GM21360 (cell line): Measurements from ENCODE around the gene GABRB3.
"Not testable (repeated sequence)": the region's sequence is repeated elsewhere in the genome, so short reads cannot be mapped to it uniquely, and the experiment has no call there.

Source experiments
- ATAC-seq: cut with Tn5 transposase; IDR thresholded peaks from one replicate; pipeline ENCODE4 v1.9.1; 2021; ENCODE audit warnings: mild to moderate bottlenecking, moderate library complexity; ENCODE audit not compliant: unreplicated experiment

GABRB3 gene

DNA sequence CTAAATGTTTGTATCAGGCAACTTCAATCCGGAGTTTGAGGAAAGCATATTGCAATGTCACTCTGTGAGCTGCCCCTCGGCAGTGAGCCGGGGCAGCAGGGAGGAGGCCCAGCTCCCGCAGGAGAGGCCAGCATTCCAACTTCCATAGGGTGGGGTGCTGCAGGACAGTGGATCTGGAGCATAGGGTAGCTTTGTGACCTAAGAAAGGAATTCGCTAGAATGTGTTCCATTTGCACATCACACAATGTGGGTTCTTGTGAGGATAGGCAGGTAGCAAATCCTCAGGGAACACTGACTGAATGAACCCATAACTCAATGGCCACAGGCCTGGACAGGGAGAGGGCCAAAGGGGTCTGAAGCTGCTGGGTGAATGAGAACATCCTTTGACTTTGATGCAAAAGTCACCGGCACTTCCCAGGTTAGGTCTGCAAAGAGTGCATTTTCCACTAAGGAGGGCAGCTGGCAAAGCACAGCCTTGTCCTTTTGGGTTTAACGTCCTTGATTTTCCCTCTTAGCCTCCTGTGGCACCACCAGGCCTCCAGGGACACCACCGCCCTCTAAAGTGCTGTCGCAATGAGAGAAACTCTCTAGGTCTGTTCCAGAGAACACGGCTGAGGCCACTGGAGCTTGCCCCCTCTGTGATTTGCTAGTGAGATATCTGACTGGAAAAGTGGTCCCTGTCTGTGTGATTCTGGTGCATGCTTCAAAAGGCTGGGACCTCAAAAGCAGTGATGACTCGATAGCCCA, 36.2 kb downstream of the GABRB3 start:
- no peak for ATAC-seq

GRCh38 chr15:26731965-26732364, 40.9 kb downstream of the GABRB3 start:
- ATAC-seq = no peak

DNA sequence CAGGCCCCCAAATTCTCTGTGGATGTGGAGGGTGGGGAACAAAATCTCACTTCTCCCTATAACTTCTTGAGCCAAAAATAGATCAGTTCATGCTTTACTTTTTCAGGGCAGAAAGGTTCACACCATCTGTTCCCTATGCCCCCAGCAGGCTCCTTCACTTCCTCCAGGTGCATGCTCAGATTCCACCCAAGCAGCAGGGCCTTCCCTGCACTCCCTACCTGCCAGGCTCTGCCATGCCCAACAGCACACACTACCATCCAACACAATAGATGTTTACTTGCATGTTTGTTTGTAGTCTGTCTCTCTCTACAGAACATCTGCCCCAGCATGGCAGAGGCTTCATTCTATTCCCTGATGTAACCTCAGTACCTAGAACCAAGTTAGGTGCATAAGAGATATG, 43.3 kb downstream of the GABRB3 start:
- ATAC-seq = no peak

- no peak for ATAC-seq
These were observed 43.8 kb downstream of the GABRB3 start for GRCh38 chr15:26729030-26729429.

DNA sequence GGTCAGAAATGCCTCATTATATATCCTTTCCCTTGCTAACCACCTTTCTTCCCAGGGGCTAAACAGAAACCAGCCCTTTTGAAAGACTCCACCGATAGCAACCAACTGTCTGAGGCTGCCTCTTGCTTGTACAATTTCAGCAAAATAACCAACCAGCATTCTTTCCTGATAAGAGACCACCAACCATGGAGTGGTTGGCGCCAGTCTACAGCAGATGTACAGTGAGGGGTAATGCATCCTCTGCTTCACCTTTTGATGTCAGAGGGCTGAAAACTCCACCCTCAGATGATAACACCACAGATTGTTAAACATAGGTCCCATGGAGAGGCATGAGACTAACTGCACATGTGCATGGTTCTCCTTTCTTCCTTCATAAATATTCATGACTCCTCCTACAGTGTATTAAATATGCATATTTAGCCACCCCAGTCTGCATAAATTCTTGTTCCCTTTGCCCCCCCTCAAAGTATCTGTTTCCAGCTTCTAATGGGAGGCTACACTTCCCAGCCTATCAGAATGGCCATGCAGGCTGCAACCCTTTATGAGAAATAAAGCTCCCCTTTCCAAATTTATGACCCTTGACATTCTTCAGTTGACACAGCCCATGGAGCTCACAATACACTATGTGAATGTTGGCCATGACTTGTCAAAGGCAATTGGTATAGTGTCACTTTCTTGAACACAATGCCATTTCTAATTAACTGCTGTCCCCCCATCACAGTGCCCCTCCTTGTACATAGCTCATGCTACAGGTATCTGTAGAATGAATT, 48.3 kb downstream of the GABRB3 start:
- no peak for ATAC-seq

DNA sequence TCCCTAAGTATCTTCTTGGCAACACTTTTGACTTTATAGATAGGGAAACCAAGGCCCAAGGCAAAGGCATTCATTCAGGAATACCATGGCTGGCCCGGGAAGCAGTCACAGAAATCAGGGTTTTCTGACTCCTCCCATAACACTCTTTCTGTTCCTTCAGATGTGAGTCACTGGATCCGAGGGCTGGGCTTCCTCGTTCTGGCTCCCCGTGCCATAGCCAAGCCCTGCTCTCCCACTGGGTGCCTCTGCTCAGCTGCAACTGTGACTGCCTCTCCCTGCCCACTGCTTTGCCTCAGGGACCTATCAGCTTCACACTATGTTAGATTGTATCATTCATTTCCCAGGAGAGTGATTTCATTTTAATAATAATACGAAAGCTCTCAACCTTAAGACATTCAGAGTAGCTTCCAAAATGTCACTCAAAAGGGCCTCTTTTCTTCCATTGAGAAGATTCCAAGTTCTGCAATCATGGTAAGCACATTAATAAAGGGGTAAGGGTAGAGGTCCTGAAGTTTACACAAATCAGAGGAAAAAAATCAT, 50.2 kb downstream of the GABRB3 start:
- no peak for ATAC-seq

GRCh38 chr15:26721232-26721967, 51.5 kb downstream of the GABRB3 start:
- no peak for ATAC-seq

DNA sequence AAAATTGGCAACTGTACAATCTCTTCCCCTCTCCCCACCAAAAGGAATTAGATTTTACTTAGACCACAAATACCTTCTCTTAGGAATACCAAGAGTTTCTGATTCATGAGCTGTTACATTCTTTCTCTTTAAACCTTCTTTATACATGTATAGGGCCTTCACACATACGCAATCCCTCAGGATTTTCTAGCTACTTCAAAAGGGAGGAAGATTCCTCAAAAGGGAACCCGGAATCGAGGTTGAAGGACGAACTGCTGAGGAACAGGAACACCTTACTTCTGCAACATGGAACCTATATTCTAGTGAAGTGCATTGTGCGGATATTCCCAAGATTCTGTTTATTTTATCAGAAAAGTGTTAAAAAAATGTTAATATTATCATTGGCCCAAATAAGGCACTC, 52.3 kb downstream of the GABRB3 start:
- ATAC-seq = no peak

DNA sequence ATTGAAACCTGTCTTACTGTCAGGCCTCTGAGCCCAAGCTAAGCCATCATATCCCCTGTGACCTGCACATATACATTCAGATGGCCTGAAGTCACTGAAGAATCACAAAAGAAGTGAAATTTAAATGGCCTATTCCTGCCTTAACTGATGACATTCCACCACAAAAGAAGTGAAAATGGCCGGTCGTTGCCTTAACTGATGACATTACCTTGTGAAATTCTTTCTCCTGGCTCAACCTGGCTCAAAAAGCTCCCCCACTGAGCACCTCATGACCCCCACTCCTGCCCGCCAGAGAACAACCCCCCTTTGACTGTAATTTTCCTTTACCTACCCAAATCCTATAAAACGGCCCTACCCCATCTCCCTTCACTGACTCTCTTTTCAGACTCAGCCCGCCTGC, 53.0 kb downstream of the GABRB3 start:
- not testable (repeated sequence) for ATAC-seq

- ATAC-seq = no peak
These were observed 56.8 kb downstream of the GABRB3 start for GRCh38 chr15:26716069-26716468.

- no peak for ATAC-seq
These were observed 59.4 kb downstream of the GABRB3 start for GRCh38 chr15:26713498-26713897.

DNA sequence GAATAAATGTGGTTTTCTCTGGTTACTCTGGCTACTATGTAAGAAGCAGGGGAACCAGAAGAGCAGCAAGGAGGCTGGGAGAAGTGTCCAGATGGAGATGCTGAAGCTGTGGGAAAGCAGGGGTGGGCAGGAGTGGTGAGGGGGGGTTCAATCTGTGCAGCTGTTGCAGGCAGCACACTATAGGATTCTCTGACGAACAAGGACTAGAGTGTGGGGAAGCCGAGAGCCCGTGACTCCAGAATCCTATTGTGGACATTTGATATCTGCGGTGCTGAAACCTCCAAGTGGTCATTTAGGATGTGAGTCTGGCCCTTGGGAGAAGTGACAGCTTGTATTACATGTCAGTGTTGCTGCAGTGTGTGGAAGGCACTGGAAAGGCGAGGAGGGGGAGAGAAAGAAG, 60.5 kb downstream of the GABRB3 start:
- no peak for ATAC-seq

GRCh38 chr15:26711445-26711844, 61.4 kb downstream of the GABRB3 start:
- no peak for ATAC-seq

- ATAC-seq = no peak
These were observed 70.5 kb downstream of the GABRB3 start for GRCh38 chr15:26702381-26702780.

- ATAC-seq = no peak
These were observed 74.3 kb downstream of the GABRB3 start for GRCh38 chr15:26698555-26698954.

DNA sequence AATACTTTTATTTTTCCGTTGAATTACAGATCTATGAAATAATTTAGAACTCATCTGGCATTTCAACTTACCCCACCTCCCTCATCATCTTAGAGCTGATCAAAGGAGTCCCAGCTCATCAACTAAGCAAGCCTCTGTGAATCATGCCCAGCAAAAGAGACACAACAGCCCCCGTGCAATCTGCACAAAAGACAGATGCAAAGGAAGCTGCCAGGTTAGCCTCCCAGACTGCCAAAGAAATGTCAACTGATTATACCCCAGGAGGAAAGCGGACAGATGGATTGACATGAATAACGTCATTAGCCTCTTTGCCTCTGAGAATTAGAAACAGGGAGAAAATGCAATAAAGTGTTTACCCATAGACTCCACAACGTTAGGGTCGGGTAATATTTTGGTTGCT, 75.0 kb downstream of the GABRB3 start:
- no peak for ATAC-seq

- ATAC-seq = no peak
These were observed 81.6 kb downstream of the GABRB3 start for GRCh38 chr15:26691249-26691648.

- ATAC-seq = no peak
These were observed 82.1 kb downstream of the GABRB3 start for GRCh38 chr15:26690778-26691177.

DNA sequence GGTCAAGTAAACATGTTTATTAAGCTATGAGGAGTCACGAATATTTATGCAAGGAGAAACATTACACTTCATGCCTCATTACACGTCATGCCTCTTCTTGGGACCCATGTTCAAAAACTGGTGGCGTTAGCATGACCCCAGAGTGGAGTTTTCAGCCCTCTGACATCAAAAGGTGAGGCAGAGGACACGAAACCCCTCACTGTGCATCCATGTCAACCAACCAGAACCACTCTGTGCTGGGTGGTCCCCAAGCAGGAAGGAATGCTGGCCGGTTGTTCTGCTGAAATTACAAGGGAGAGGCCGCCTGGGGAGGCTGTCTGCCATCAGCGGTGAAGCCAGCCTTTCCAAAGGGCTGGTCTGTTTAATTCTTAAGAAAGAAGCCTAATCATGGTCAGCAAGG, 83.4 kb downstream of the GABRB3 start:
- no peak for ATAC-seq

GRCh38 chr15:26686547-26687187, 86.2 kb downstream of the GABRB3 start:
- no peak for ATAC-seq

DNA sequence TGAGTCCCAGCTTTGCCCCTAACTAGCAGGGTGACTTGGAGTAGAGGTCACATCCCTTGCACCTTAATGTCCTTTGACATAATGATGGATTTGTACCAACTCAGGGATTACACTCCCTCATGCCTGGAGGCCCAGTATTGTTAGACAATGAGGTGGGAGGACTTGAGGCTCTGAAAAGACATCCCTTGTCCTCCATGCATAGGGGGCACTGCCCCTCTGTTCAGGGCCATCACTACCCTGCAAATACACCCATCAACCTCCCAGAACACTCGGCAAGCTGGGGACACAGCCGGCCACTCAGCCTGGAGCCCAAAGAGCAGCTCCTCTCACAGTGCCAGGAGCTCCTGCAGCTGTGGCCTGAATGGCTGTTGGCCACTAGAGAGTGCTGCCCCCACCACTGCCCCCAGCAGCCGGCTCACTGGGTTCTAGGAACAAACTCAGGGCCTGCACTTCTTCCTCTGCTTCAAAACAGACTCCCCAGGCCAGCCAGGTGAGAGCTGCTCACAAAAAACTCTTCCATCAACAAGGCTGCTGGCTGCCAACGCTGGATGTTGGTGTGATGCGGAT, 90.2 kb downstream of the GABRB3 start:
- ATAC-seq = no peak
